HCT116 (cell line): ENCODE data around the gene PSAP. TPM values are rescaled to one million over a fixed set of nuclear protein-coding genes. Genes with fewer than 3 reads are reported as not detected.

Experiments
- ATAC-seq: fragments of 200-7000 bp; cut with Tn5 transposase; 2 replicates; pipeline ENCODE4 v1.9.1; 2020; ENCODE audit warnings: mild to moderate bottlenecking, moderate library complexity
- BruUV-seq: library from RNA; stranded (reverse); fragments of 400-500 nt; replicated peaks from 2 replicates; lab custom pipeline; 2021; lab: Mats Ljungman, UMichigan
- CTCF ChIA-PET: fragments of 300-600 bp; sonication (Branson Sonifier 250); formaldehyde crosslinking; loops from one replicate; lab custom pipeline; 2021; ENCODE audit warnings: antibody characterized with exemption; lab: Charles Lee
- POLR2A ChIA-PET: fragments of 300-600, 350-600 bp; sonication (Branson Sonifier 250); formaldehyde crosslinking; loops from one replicate; lab custom pipeline; 2021; ENCODE audit warnings: antibody characterized with exemption; lab: Charles Lee
- RAD21 ChIA-PET, 2 experiments: fragments of 300-600 bp; sonication (Branson Sonifier 250); formaldehyde crosslinking; loops; one replicate each; lab custom pipeline; 2023; ENCODE audit warnings: low total read pairs in 2 of 2; ENCODE audit not compliant: uncharacterized antibody in 2 of 2, unreplicated experiment in 2 of 2, low non-redundant PET in 1 of 2; lab: Charles Lee
- DNase-seq: peaks from one replicate; pipeline ENCODE4 v3.0.0-alpha.2; 2010; ENCODE audit warnings: low read depth, low spot score
- H2AFZ ChIP-seq: fragments of 200-600 bp; shearing (Covaris generic), sonication (generic); 2 replicates; pipeline ENCODE4 v1.6.1; 2017; ENCODE audit warnings: low read depth, mixed run types, mixed read lengths, antibody characterized with exemption, low read length; ENCODE audit not compliant: poor library complexity, severe bottlenecking
- H3K27ac ChIP-seq: 2 replicates; pipeline ENCODE4 v1.5.1; 2012; ENCODE audit warnings: low read depth, low read length
- H3K27me3 ChIP-seq: fragments of 200-600 bp; sonication (generic); 2 replicates; pipeline ENCODE4 v1.6.1; 2016; ENCODE audit warnings: mixed run types, low read length, mixed read lengths; ENCODE audit not compliant: insufficient read depth
- H3K36me3 ChIP-seq, 2 experiments: fragments of 200-500 bp in 1 of 2; fragments of 200-600 bp in 1 of 2; sonication (Bioruptor generic) in 1 of 2; sonication (generic) in 1 of 2; 2 replicates each; pipeline versions ENCODE4 v1.5.1 to v1.6.1; 2014 to 2016; ENCODE audit warnings: low read length in 2 of 2, inconsistent platforms in 1 of 2, mixed read lengths in 1 of 2, mixed run types in 1 of 2; ENCODE audit not compliant: insufficient read depth in 2 of 2, control insufficient read depth in 1 of 2
- H3K4me1 ChIP-seq, 2 experiments: fragments of 200-600 bp in 1 of 2; sonication (generic) in 1 of 2; 2 replicates each; pipeline versions ENCODE4 v1.5.1 to v1.6.1; 2012 to 2017; ENCODE audit warnings: low read length in 2 of 2, inconsistent platforms in 1 of 2, mild to moderate bottlenecking in 1 of 2, mixed read lengths in 1 of 2, mixed run types in 1 of 2, moderate library complexity in 1 of 2; ENCODE audit not compliant: insufficient read depth in 2 of 2, control insufficient read depth in 1 of 2
- H3K4me2 ChIP-seq: fragments of 200-600 bp; sonication (generic); 2 replicates; pipeline ENCODE4 v1.6.1; 2017; ENCODE audit warnings: mixed run types, low read length, mixed read lengths
- H3K4me3 ChIP-seq, 2 experiments: fragments of 200-600 bp in 1 of 2; sonication (generic) in 1 of 2; replicated peaks in 1 of 2; 2 replicates each; pipeline ENCODE4 v1.5.1; 2011 to 2016; ENCODE audit warnings: low read length in 2 of 2, control low read depth in 1 of 2, low read depth in 1 of 2, mild to moderate bottlenecking in 1 of 2, mixed read lengths in 1 of 2, mixed run types in 1 of 2
- H3K79me2 ChIP-seq: fragments of 200-600 bp; sonication (generic); 2 replicates; pipeline ENCODE4 v1.6.1; 2017; ENCODE audit warnings: mild to moderate bottlenecking, mixed run types, low read length, moderate library complexity, mixed read lengths; ENCODE audit not compliant: insufficient read depth
- H3K9ac ChIP-seq: fragments of 200-600 bp; sonication (generic); 2 replicates; pipeline ENCODE4 v1.6.1; 2016; ENCODE audit warnings: low read length, mixed read lengths
- H3K9me2 ChIP-seq: fragments of 200-600 bp; sonication (generic), shearing (Covaris generic); 2 replicates; pipeline ENCODE4 v1.6.1; 2017; ENCODE audit warnings: mixed run types, mild to moderate bottlenecking, moderate library complexity; ENCODE audit not compliant: insufficient read depth
- H3K9me3 ChIP-seq, 2 experiments: fragments of 200-500 bp in 1 of 2; fragments of 200-600 bp in 1 of 2; sonication (Bioruptor generic) in 1 of 2; sonication (generic) in 1 of 2; 2 replicates each; pipeline ENCODE4 v1.6.1; 2014 to 2017; ENCODE audit warnings: low read length in 2 of 2, mixed read lengths in 2 of 2, inconsistent platforms in 1 of 2, low read depth in 1 of 2, mild to moderate bottlenecking in 1 of 2, mixed run types in 1 of 2, moderate library complexity in 1 of 2; ENCODE audit not compliant: control insufficient read depth in 1 of 2, insufficient read depth in 1 of 2
- H4K20me1 ChIP-seq: fragments of 200-600 bp; sonication (generic), shearing (Covaris generic); 2 replicates; pipeline ENCODE4 v1.6.1; 2017; ENCODE audit warnings: mixed run types, mild to moderate bottlenecking, moderate library complexity; ENCODE audit not compliant: insufficient read depth
- CEBPB ChIP-seq: IDR thresholded peaks from 2 replicates; pipeline ENCODE4 v1.6.1; 2012; ENCODE audit warnings: low read depth
- ELF1 ChIP-seq: IDR thresholded peaks from 2 replicates; pipeline ENCODE4 v1.6.1; 2012; ENCODE audit warnings: low read depth, borderline replicate concordance
- EZH2 ChIP-seq: fragments of 200-600 bp; sonication (generic); IDR thresholded peaks from 2 replicates; pipeline ENCODE4 v1.6.1; 2017; ENCODE audit warnings: antibody characterized with exemption, mixed run types
- EZH2phosphoT487 ChIP-seq: fragments of 200-600 bp; IDR thresholded peaks from 2 replicates; pipeline ENCODE4 v1.6.1; 2018; ENCODE audit warnings: antibody characterized with exemption, borderline replicate concordance
- FOSL1 ChIP-seq: IDR thresholded peaks from 2 replicates; pipeline ENCODE4 v1.6.1; 2012; ENCODE audit warnings: low read depth
- POLR2A ChIP-seq: IDR thresholded peaks from 2 replicates; pipeline ENCODE4 v1.7.0; 2011; ENCODE audit warnings: borderline replicate concordance; ENCODE audit not compliant: insufficient read depth, insufficient read length; ENCODE audit errors: extremely low read depth
- POLR2AphosphoS5 ChIP-seq: IDR thresholded peaks from 2 replicates; pipeline ENCODE4 v1.6.1; 2011; ENCODE audit warnings: mild to moderate bottlenecking, low read depth, low read length, moderate library complexity
- SIN3A ChIP-seq: IDR thresholded peaks from 2 replicates; pipeline ENCODE4 v1.6.1; 2012; ENCODE audit warnings: low read depth
- ZFX ChIP-seq: fragments of 450-650 bp; IDR thresholded peaks from 2 replicates; pipeline ENCODE4 v1.6.1; 2017
- intact Hi-C: fragments of 100-400 bp; cut with micrococcal nuclease; formaldehyde crosslinking; loops from 2 replicates; pipeline ENCODE4 v1.10.0; 2022
- total RNA-seq: library from RNA; stranded (reverse); gene quantifications from one replicate; pipeline ENCODE4 v1.2.1, GENCODE V29; 2021; ENCODE audit not compliant: unreplicated experiment
- TF ChIP-seq, protein P1 (sequence below): IDR thresholded peaks from 2 replicates; pipeline ENCODE4 v1.6.1; 2012
- TF ChIP-seq, protein P2 (sequence below), 3 experiments: fragments of 200-600 bp in 1 of 3; sonication (generic) in 1 of 3; IDR thresholded peaks in 2 of 3; conservative IDR thresholded peaks in 1 of 3; 2 replicates each; pipeline ENCODE4 v1.5.1; 2012 to 2017; ENCODE audit warnings: low read depth in 2 of 3, low read length in 2 of 3, antibody characterized with exemption in 1 of 3, borderline replicate concordance in 1 of 3, control low read depth in 1 of 3, mild to moderate bottlenecking in 1 of 3, mixed read lengths in 1 of 3, mixed run types in 1 of 3, moderate library complexity in 1 of 3; ENCODE audit not compliant: insufficient read depth in 1 of 3
- TF ChIP-seq, protein P3 (sequence below): IDR thresholded peaks from 2 replicates; pipeline ENCODE4 v1.6.1; 2012; ENCODE audit warnings: low read depth

Gene PSAP
- total RNA-seq, 1 experiment from 2014 or later: 444 TPM

DNA sequence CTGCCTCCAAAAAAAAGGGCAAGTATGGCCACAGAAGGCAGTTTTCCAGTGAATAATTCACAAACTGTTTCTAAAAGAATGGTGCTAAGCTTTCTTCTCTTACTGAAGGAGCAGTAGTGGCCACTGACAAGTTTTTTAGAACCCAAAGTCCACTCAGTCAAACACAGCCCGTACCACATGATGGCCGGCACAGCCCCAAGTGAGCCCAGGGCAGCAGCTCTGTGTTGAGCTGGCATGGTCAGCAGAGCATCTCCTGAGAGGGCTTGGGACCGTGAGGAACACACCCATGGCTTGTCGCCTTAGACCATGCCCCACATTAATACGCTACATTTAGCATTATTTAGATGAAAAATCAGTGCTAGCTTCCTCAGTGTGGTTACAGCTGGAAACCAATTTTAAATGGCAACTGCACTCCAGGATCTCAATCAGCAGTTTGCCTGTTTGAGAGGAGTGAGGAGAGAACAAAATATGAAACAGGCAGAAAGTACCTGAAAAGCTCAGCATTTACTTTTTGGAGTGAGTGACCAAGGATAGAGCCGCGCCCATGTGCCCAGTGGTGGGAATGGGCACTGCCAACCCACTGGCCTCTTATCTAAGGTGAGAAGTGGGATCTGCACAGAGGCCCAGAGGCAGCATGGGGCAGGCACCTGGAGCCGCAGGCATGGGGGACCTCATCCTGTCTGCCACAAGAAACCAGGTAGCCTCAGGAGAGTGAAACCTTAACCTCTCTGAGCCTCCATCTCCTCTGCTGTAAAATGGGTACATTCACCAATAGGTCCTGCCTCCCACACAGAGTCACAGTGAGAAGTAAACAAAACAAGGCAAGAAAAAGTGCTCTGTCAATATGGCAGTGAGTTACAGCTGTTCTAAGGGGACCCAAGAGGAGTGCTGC, 17.4 kb downstream of the PSAP start:
- no peak overlapping the region for H3K27ac ChIP-seq
- peaks cover 14 to 28% of the 10 kb centered on the region in 2 experiments for H3K4me1 ChIP-seq
- no peak for ATAC-seq
- no peaks in the 10 kb centered on the region for H3K9me3 ChIP-seq
- TF ChIP-seq SIN3A (no peak), POLR2A (no peak), ZFX (no peak), CEBPB (no peak), EZH2phosphoT487 (no peak), FOSL1 (no peak)
- TF ChIP-seq, protein P1, sequence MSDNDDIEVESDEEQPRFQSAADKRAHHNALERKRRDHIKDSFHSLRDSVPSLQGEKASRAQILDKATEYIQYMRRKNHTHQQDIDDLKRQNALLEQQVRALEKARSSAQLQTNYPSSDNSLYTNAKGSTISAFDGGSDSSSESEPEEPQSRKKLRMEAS: no peak
- H3K9me2 ChIP-seq: no peaks in the 10 kb centered on the region
- H4K20me1 ChIP-seq: peaks cover 8% of the 10 kb centered on the region; the same call in 1 of the 2 replicates
- H3K4me2 ChIP-seq: no peak overlapping the region
- ChIA-PET POLR2A (interaction anchor here (1.0 kb wide), 1 partner anchor 17 kb away, joined by 3 read pairs; the partner anchor contains the start of gene PSAP), CTCF (interaction anchor here (1.5 kb wide), 1 partner anchor 63 kb away, joined by 4 read pairs; no protein-coding TSS in a partner anchor), RAD21 (no interaction called here)
- no peak overlapping the region for H3K4me3 ChIP-seq
- peaks cover 66% of the 10 kb centered on the region for H3K79me2 ChIP-seq
- DNase-seq: no peak
- no peak overlapping the region for H2AFZ ChIP-seq
- peaks cover 17 to 18% of the 10 kb centered on the region in 2 experiments; a peak in 3 of 4 replicates for H3K36me3 ChIP-seq
- intact Hi-C loops: no loop called here
- no TSS peak for BruUV-seq
- no peaks in the 10 kb centered on the region for H3K27me3 ChIP-seq
- no peak overlapping the region for H3K9ac ChIP-seq

DNA sequence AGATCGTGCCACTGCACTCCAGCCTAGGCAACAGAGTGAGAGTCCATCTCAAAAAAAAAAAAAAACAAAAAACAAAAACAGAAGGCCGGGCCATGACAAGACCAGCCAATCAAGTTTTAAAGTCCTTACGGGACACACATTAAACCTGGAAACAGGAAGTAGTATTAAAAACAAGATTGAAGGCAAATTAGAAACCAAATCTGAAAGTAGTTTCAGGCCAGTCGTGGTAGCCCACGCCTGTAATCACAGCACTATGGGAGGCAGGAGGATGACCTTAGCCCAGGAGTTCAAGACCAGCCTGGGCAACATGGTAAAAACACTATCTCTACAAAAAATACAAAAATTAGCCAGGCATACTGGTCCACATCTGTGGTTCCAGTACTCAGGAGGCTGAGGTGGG, 18.1 kb downstream of the PSAP start:
- no peaks in the 10 kb centered on the region for H3K9me2 ChIP-seq
- TF ChIP-seq ELF1 (no peak), ZFX (no peak), EZH2 (no peak), POLR2AphosphoS5 (no peak)
- TF ChIP-seq, protein P2, sequence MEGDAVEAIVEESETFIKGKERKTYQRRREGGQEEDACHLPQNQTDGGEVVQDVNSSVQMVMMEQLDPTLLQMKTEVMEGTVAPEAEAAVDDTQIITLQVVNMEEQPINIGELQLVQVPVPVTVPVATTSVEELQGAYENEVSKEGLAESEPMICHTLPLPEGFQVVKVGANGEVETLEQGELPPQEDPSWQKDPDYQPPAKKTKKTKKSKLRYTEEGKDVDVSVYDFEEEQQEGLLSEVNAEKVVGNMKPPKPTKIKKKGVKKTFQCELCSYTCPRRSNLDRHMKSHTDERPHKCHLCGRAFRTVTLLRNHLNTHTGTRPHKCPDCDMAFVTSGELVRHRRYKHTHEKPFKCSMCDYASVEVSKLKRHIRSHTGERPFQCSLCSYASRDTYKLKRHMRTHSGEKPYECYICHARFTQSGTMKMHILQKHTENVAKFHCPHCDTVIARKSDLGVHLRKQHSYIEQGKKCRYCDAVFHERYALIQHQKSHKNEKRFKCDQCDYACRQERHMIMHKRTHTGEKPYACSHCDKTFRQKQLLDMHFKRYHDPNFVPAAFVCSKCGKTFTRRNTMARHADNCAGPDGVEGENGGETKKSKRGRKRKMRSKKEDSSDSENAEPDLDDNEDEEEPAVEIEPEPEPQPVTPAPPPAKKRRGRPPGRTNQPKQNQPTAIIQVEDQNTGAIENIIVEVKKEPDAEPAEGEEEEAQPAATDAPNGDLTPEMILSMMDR (IDR thresholded peaks at IDR 0.05 in 2 of 3, conservative IDR thresholded peaks at IDR 0.05 in 1 of 3; ENCODE audit: borderline replicate concordance in 1 of 3, insufficient read depth in 1 of 3, low read depth in 2 of 3, low read length in 2 of 3): no peak
- TF ChIP-seq, protein P3, sequence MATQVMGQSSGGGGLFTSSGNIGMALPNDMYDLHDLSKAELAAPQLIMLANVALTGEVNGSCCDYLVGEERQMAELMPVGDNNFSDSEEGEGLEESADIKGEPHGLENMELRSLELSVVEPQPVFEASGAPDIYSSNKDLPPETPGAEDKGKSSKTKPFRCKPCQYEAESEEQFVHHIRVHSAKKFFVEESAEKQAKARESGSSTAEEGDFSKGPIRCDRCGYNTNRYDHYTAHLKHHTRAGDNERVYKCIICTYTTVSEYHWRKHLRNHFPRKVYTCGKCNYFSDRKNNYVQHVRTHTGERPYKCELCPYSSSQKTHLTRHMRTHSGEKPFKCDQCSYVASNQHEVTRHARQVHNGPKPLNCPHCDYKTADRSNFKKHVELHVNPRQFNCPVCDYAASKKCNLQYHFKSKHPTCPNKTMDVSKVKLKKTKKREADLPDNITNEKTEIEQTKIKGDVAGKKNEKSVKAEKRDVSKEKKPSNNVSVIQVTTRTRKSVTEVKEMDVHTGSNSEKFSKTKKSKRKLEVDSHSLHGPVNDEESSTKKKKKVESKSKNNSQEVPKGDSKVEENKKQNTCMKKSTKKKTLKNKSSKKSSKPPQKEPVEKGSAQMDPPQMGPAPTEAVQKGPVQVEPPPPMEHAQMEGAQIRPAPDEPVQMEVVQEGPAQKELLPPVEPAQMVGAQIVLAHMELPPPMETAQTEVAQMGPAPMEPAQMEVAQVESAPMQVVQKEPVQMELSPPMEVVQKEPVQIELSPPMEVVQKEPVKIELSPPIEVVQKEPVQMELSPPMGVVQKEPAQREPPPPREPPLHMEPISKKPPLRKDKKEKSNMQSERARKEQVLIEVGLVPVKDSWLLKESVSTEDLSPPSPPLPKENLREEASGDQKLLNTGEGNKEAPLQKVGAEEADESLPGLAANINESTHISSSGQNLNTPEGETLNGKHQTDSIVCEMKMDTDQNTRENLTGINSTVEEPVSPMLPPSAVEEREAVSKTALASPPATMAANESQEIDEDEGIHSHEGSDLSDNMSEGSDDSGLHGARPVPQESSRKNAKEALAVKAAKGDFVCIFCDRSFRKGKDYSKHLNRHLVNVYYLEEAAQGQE: no peak
- TF ChIP-seq, protein P1: no peak

More for the DNA sequence above, 18.1 kb downstream of the PSAP start:
- ChIA-PET RAD21 (no interaction called here), CTCF (interaction anchor here (1.5 kb wide), 1 partner anchor 63 kb away, joined by 4 read pairs; no protein-coding TSS in a partner anchor), POLR2A (no interaction called here)
- Histone ChIP-seq H3K9me3 (no peaks in the 10 kb centered on the region), H3K27ac (no peak overlapping the region), H3K9ac (no peak overlapping the region), H3K27me3 (no peaks in the 10 kb centered on the region), H3K36me3 (peaks cover 19 to 24% of the 10 kb centered on the region in 2 experiments; a peak in 3 of 4 replicates), H2AFZ (no peak overlapping the region), H3K79me2 (peaks cover 58% of the 10 kb centered on the region), H3K4me2 (no peak overlapping the region), H3K4me3 (no peak overlapping the region), H3K4me1 (peaks cover 7 to 21% of the 10 kb centered on the region in 2 experiments), H4K20me1 (peaks cover 8% of the 10 kb centered on the region; the same call in 1 of the 2 replicates)
- DNase-seq: no peak
- intact Hi-C loops: no loop called here
- no peak for ATAC-seq
- BruUV-seq: no TSS peak
